Stomach (tissue), 9 donors: ENCODE measurements around the gene TENM4. TPM values are rescaled to one million over a fixed set of nuclear protein-coding genes. Genes with fewer than 3 reads are reported as not detected.

Source experiments
- DNase-seq, 2 donors: peaks; one replicate each; pipeline versions ENCODE4 v3.0.0 to v3.0.0-alpha.2; 2013 to 2019
- H3K27ac ChIP-seq, 5 donors: fragments of 200-600 bp in 4 of 5; sonication (generic) in 4 of 5; one replicate each; pipeline ENCODE4 v1.5.1; 2013 to 2019; ENCODE audit warnings: mild to moderate bottlenecking in 1 of 5, moderate library complexity in 1 of 5
- H3K27me3 ChIP-seq, 3 donors: fragments of 200-600 bp; sonication (generic); one replicate each; pipeline ENCODE4 v1.5.1; 2017 to 2019; ENCODE audit warnings: mixed run types in 1 of 3
- H3K36me3 ChIP-seq, 4 donors: fragments of 200-600 bp; sonication (generic); 1 replicate in 3 of 4; 2 replicates in 1 of 4; pipeline ENCODE4 v1.5.1; 2016 to 2019
- H3K4me1 ChIP-seq, 4 donors: fragments of 200-600 bp; sonication (generic); one replicate each; pipeline ENCODE4 v1.5.1; 2016 to 2019
- H3K4me3 ChIP-seq, 4 donors: fragments of 200-600 bp; sonication (generic) in 3 of 4; one replicate each; pipeline ENCODE4 v1.5.1; 2016 to 2019; ENCODE audit warnings: mild to moderate bottlenecking in 1 of 4
- H3K9me3 ChIP-seq, 4 donors: fragments of 200-600 bp; sonication (generic); one replicate each; pipeline ENCODE4 v1.5.1; 2016 to 2019
- EP300 ChIP-seq: sonication (generic); formaldehyde crosslinking; IDR thresholded peaks from one replicate; pipeline ENCODE4 v1.6.1; 2017; ENCODE audit warnings: antibody characterized with exemption
- POLR2A ChIP-seq, 4 donors: fragments of 450-650 bp; IDR thresholded peaks; one replicate each; pipeline ENCODE4 v1.6.1; 2016; ENCODE audit warnings: antibody characterized with exemption in 4 of 4, control low read depth in 2 of 4, mild to moderate bottlenecking in 1 of 4, moderate library complexity in 1 of 4
- POLR2AphosphoS5 ChIP-seq, 3 donors: sonication (generic); formaldehyde crosslinking; IDR thresholded peaks; one replicate each; pipeline ENCODE4 v1.6.1; 2016; ENCODE audit warnings: antibody characterized with exemption in 3 of 3
- WGBS, 5 donors: extraction: QIAGEN DNeasy Blood & Tissue Kit in 3 of 5; methylation state at CpG; one replicate each; pipeline versions ENCODE4 v1.1.5 to v1.1.7; 2013 to 2018; 5-methylcytosine and 5-hydroxymethylcytosine counted together
- intact Hi-C: fragments of 100-400 bp; cut with DNase I; formaldehyde crosslinking; loops from one replicate; pipeline ENCODE4 v1.15.1; 2023; ENCODE audit warnings: low total_unique reads
- polyA plus RNA-seq, 3 donors: library from polyadenylated mRNA; stranded (reverse); fragments of 200-250 nt; gene quantifications; one replicate each; pipeline ENCODE4 v1.2.3, GENCODE V29; 2013
- total RNA-seq, 5 donors: library from RNA; depleted of rRNA; stranded (reverse); fragments of >200 nt; gene quantifications; one replicate each; pipeline versions ENCODE4 v1.1.0 to v1.2.3, GENCODE V29; 2014 to 2016
- TF ChIP-seq, protein P1 (sequence below), 7 experiments: fragments of 450-650 bp in 4 of 7; fragments of 200-600 bp in 3 of 7; sonication (generic) in 3 of 7; IDR thresholded peaks; one replicate each; pipeline ENCODE4 v1.5.1; 2016 to 2019; ENCODE audit warnings: antibody characterized with exemption in 7 of 7, control low read depth in 2 of 7, mild to moderate bottlenecking in 1 of 7
- donor health status: healthy with polysubstance abuse.
- donor health status: Bipolar disorder and iron deficiency.
- donor health status: healthy.

TENM4 gene
- total and polyA plus RNA-seq, 8 donors: 0.06 to 13.2 (median 0.87) TPM; not detected in 1

DNA sequence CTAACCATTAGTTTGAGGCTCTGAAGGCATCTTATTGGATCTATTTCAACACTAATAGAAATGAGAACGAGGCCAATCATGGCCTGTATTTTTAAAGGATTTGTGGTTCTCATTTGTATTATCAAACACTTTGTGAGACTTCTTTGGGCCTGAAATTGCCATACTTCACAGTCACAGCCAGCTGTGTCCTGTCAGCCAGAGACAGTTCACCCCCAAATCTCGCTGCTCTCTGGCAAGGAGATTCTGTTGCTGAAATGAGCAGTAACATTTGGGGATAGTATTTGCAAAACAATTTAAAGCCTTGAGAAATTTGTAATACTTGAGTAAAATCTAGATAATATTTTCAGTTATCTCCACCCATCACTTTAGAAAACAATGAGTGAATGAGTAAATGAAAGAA, 26.9 kb upstream of the TENM4 start:
- intact Hi-C loops: no loop called here
- no peaks in the 10 kb centered on the region for H3K9me3 ChIP-seq
- no peaks in the 10 kb centered on the region for H3K36me3 ChIP-seq
- TF ChIP-seq EP300: no peak
- TF ChIP-seq POLR2A (IDR thresholded peaks at IDR 0.05): no peak
- TF ChIP-seq, protein P1, sequence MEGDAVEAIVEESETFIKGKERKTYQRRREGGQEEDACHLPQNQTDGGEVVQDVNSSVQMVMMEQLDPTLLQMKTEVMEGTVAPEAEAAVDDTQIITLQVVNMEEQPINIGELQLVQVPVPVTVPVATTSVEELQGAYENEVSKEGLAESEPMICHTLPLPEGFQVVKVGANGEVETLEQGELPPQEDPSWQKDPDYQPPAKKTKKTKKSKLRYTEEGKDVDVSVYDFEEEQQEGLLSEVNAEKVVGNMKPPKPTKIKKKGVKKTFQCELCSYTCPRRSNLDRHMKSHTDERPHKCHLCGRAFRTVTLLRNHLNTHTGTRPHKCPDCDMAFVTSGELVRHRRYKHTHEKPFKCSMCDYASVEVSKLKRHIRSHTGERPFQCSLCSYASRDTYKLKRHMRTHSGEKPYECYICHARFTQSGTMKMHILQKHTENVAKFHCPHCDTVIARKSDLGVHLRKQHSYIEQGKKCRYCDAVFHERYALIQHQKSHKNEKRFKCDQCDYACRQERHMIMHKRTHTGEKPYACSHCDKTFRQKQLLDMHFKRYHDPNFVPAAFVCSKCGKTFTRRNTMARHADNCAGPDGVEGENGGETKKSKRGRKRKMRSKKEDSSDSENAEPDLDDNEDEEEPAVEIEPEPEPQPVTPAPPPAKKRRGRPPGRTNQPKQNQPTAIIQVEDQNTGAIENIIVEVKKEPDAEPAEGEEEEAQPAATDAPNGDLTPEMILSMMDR (IDR thresholded peaks at IDR 0.05): no peak
- no peak for TF ChIP-seq POLR2AphosphoS5 (IDR thresholded peaks at IDR 0.05)
- H3K4me1 ChIP-seq: no peaks in the 10 kb centered on the region
- no peak overlapping the region for H3K27ac ChIP-seq
- H3K4me3 ChIP-seq: no peak overlapping the region
- DNase-seq: peak in 1 of 2 donors; percentile 52
- no peaks in the 10 kb centered on the region for H3K27me3 ChIP-seq
- WGBS, 5 donors: 51 to 71% (median 56%) methylated on average over 2 of the region's 2 CpGs

DNA sequence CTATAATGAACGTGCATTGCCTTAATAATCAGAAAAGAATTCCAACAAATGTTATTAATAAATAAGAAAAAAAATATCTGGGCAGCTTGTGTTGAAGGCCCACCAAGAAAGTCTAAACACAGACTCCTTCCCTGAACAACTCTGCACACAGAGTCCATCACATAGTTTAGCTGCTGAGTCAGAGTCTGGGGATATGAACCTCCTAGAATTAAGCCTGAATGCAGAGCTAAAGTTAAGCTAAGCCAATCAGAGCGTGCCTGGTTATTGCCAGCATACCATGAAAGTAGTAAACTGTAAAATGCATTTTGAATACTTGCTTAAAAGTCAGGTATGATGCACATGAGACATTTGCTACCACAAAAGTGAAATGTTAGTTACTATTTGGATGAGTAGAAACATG, 25.6 kb upstream of the TENM4 start:
- H3K27ac ChIP-seq: no peak overlapping the region
- H3K27me3 ChIP-seq: no peaks in the 10 kb centered on the region
- TF ChIP-seq POLR2A (IDR thresholded peaks at IDR 0.05) (no peak), POLR2AphosphoS5 (IDR thresholded peaks at IDR 0.05) (no peak), EP300 (no peak)
- TF ChIP-seq, protein P1 (IDR thresholded peaks at IDR 0.05): no peak
- 36 to 63% (median 52%) methylated on average over 2 of the region's 2 CpGs for WGBS, 5 donors
- DNase-seq: peak in 1 of 2 donors; percentile 26
- no peaks in the 10 kb centered on the region for H3K36me3 ChIP-seq
- intact Hi-C loops: no loop called here
- no peaks in the 10 kb centered on the region for H3K4me1 ChIP-seq
- H3K4me3 ChIP-seq: no peak overlapping the region
- H3K9me3 ChIP-seq: no peaks in the 10 kb centered on the region

- Histone ChIP-seq H3K27ac (no peak overlapping the region), H3K27me3 (no peaks in the 10 kb centered on the region), H3K4me3 (no peak overlapping the region), H3K36me3 (no peaks in the 10 kb centered on the region), H3K4me1 (no peaks in the 10 kb centered on the region), H3K9me3 (no peaks in the 10 kb centered on the region)
- no peak for TF ChIP-seq POLR2A (IDR thresholded peaks at IDR 0.05)
- TF ChIP-seq, protein P1 (IDR thresholded peaks at IDR 0.05): no peak
- TF ChIP-seq POLR2AphosphoS5 (IDR thresholded peaks at IDR 0.05): no peak
- TF ChIP-seq EP300: no peak
- WGBS, 5 donors: 93 to 98% (median 94%) methylated on average over 2 of the region's 2 CpGs
- no peak for DNase-seq
- intact Hi-C loops: no loop called here
Observed at GRCh38 chr11:79465160-79465559, 24.3 kb upstream of the TENM4 start.

DNA sequence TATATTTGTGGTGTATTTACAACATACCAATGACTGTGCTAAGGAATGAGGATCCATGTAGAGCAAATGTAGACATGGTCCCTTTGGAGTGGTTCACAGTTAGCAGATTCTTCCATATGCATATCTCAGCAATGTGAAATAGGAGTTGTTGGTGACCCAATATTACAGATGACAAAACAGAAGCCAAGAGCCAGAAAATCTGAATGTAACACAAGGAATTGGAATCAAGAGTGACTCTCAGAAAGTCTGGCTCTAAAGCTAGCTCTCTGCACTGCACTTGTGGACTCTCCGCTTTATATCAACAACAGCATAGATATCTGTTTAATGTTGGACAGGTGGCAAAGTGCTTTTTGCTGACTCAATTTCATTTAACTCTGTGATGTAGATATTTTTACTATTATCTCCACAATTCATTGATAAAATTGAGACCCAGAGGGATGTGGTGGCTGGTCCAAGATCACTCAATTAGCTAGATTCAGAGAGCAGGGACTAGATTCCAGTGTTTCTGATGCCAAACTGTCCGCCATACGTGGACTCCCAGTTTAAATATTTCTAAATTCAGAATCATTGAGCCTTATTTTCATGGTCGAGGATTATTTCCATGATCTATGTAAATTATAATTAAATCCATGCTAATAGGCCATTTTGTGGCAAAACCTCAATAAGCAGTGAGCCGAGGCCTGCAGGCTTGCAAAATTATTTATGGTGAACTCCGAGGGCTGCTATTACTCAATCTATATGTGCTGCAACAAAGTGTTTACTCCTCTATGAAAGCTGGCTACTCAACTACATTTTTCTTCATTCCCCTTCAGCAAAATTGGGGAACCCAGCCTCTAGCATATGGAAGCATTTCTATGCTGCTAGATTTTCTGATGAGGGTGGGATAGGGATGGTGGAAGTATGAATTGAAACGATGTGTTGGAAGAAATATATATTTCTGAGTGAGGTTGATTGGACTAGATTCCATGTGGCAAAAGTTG, 21.1 kb upstream of the TENM4 start:
- WGBS, 5 donors: 84 to 89% (median 87%) methylated on average over 7 of the region's 7 CpGs
- intact Hi-C loops: no loop called here
- Histone ChIP-seq H3K36me3 (no peaks in the 10 kb centered on the region), H3K4me1 (no peaks in the 10 kb centered on the region), H3K27ac (no peak overlapping the region), H3K9me3 (no peaks in the 10 kb centered on the region), H3K27me3 (no peaks in the 10 kb centered on the region), H3K4me3 (no peak overlapping the region)
- no peak for DNase-seq
- TF ChIP-seq, protein P1 (IDR thresholded peaks at IDR 0.05): no peak
- TF ChIP-seq POLR2AphosphoS5 (IDR thresholded peaks at IDR 0.05): no peak
